ENCODE data around the gene WDR1.
A peak's percentile ranks its signal among the peaks of the same experiment; 100 is the strongest.

The WDR1 gene

GRCh38 chr4:10099499-10100325 is 16.9 kb downstream of the WDR1 start:
- DNase-seq (ENCODE audit: low read depth in 2 of 2) = no peak

GRCh38 chr4:10098780-10099160 is 17.8 kb downstream of the WDR1 start:
- DNase-seq (ENCODE audit: low read depth in 2 of 2) = no peak

GRCh38 chr4:10097906-10098779 is 18.5 kb downstream of the WDR1 start:
- no peak for DNase-seq (ENCODE audit: low read depth in 2 of 2)

- no peak for DNase-seq (ENCODE audit: low read depth in 2 of 2)
Observed at GRCh38 chr4:10096978-10097335, 19.6 kb downstream of the WDR1 start.

- peak; percentile 76 to 83 for DNase-seq (ENCODE audit: low read depth in 2 of 2)
Observed at GRCh38 chr4:10096201-10096977, 20.2 kb downstream of the WDR1 start.

- no peak for DNase-seq (ENCODE audit: low read depth in 2 of 2)
Observed at GRCh38 chr4:10095296-10095991, 21.2 kb downstream of the WDR1 start.

- no peak for DNase-seq (ENCODE audit: low read depth in 2 of 2)
Observed at GRCh38 chr4:10094841-10095240, 21.8 kb downstream of the WDR1 start.

- DNase-seq (ENCODE audit: low read depth in 2 of 2) = no peak
Observed at GRCh38 chr4:10093801-10094552, 22.6 kb downstream of the WDR1 start.

GRCh38 chr4:10093271-10093621 is 23.4 kb downstream of the WDR1 start:
- DNase-seq (ENCODE audit: low read depth in 2 of 2) = no peak

- no peak for DNase-seq (ENCODE audit: low read depth in 2 of 2)
Observed at GRCh38 chr4:10092481-10093270, 23.9 kb downstream of the WDR1 start.

- DNase-seq (ENCODE audit: low read depth in 2 of 2) = no peak
Observed at GRCh38 chr4:10091531-10092181, 24.9 kb downstream of the WDR1 start.

GRCh38 chr4:10090467-10091250 is 25.9 kb downstream of the WDR1 start:
- no peak for DNase-seq (ENCODE audit: low read depth in 2 of 2)

- no peak for DNase-seq (ENCODE audit: low read depth in 2 of 2)
Observed at GRCh38 chr4:10089346-10089745, 27.3 kb downstream of the WDR1 start.

- no peak for DNase-seq (ENCODE audit: low read depth in 2 of 2)
Observed at GRCh38 chr4:10088135-10089010, 28.2 kb downstream of the WDR1 start.

- no peak for DNase-seq (ENCODE audit: low read depth in 2 of 2)
Observed at GRCh38 chr4:10087152-10087791, 29.3 kb downstream of the WDR1 start.

- no peak for DNase-seq (ENCODE audit: low read depth in 2 of 2)
Observed at GRCh38 chr4:10086506-10087120, 30.0 kb downstream of the WDR1 start.

Measured in stimulated activated CD4-positive, alpha-beta T cell treated with anti-CD3 and anti-CD28 coated beads, Interleukin-15, amount 100 ng/mL, for 48 hours (primary cell).